ENCODE data around the gene CNTN5.

The CNTN5 gene

GRCh38 chr11:99160447-99160846, 139.7 kb downstream of the CNTN5 start:
- DNase-seq (ENCODE audit: extremely low spot score, insufficient read length, low read depth) (no peak), FAIRE-seq (no peak)

GRCh38 chr11:99162819-99163218, 142.1 kb downstream of the CNTN5 start:
- FAIRE-seq, result no peak
- DNase-seq (ENCODE audit: extremely low spot score, insufficient read length, low read depth), result no peak

GRCh38 chr11:99170591-99170990, 149.8 kb downstream of the CNTN5 start:
- no peak for FAIRE-seq
- no peak for DNase-seq (ENCODE audit: extremely low spot score, insufficient read length, low read depth)

- no peak for FAIRE-seq
- DNase-seq (ENCODE audit: extremely low spot score, insufficient read length, low read depth), result no peak
These were observed 150.6 kb downstream of the CNTN5 start for GRCh38 chr11:99171330-99171729.

- FAIRE-seq, result no peak
- no peak for DNase-seq (ENCODE audit: extremely low spot score, insufficient read length, low read depth)
These were observed 155.7 kb downstream of the CNTN5 start for GRCh38 chr11:99176430-99176829.

GRCh38 chr11:99177446-99177845, 156.7 kb downstream of the CNTN5 start:
- no peak for DNase-seq (ENCODE audit: extremely low spot score, insufficient read length, low read depth)
- FAIRE-seq, result no peak

- DNase-seq (ENCODE audit: extremely low spot score, insufficient read length, low read depth) (no peak), FAIRE-seq (no peak)
These were observed 163.4 kb downstream of the CNTN5 start for GRCh38 chr11:99184146-99184545.

GRCh38 chr11:99188221-99188620, 167.5 kb downstream of the CNTN5 start:
- DNase-seq (ENCODE audit: extremely low spot score, insufficient read length, low read depth) (no peak), FAIRE-seq (no peak)

GRCh38 chr11:99192716-99193115, 172.0 kb downstream of the CNTN5 start:
- no peak for FAIRE-seq
- DNase-seq (ENCODE audit: extremely low spot score, insufficient read length, low read depth), result no peak

GRCh38 chr11:99197477-99197876, 176.7 kb downstream of the CNTN5 start:
- DNase-seq (ENCODE audit: extremely low spot score, insufficient read length, low read depth), result no peak
- no peak for FAIRE-seq

- FAIRE-seq, result no peak
- no peak for DNase-seq (ENCODE audit: extremely low spot score, insufficient read length, low read depth)
These were observed 177.5 kb downstream of the CNTN5 start for GRCh38 chr11:99198215-99198614.

GRCh38 chr11:99199341-99199740, 178.6 kb downstream of the CNTN5 start:
- DNase-seq (ENCODE audit: extremely low spot score, insufficient read length, low read depth), result no peak
- FAIRE-seq, result no peak

- FAIRE-seq (no peak), DNase-seq (ENCODE audit: extremely low spot score, insufficient read length, low read depth) (no peak)
These were observed 180.0 kb downstream of the CNTN5 start for GRCh38 chr11:99200720-99201119.

- no peak for DNase-seq (ENCODE audit: extremely low spot score, insufficient read length, low read depth)
- FAIRE-seq, result no peak
These were observed 188.1 kb downstream of the CNTN5 start for GRCh38 chr11:99208813-99209212.

- FAIRE-seq (no peak), DNase-seq (ENCODE audit: extremely low spot score, insufficient read length, low read depth) (no peak)
These were observed 208.8 kb downstream of the CNTN5 start for GRCh38 chr11:99229544-99229943.

- no peak for DNase-seq (ENCODE audit: extremely low spot score, insufficient read length, low read depth)
- no peak for FAIRE-seq
These were observed 213.8 kb downstream of the CNTN5 start for GRCh38 chr11:99234534-99234933.

GRCh38 chr11:99238401-99238800, 217.7 kb downstream of the CNTN5 start:
- no peak for DNase-seq (ENCODE audit: extremely low spot score, insufficient read length, low read depth)
- no peak for FAIRE-seq

GRCh38 chr11:99240192-99241030, 219.7 kb downstream of the CNTN5 start:
- no peak for DNase-seq (ENCODE audit: extremely low spot score, insufficient read length, low read depth)
- no peak for FAIRE-seq

GRCh38 chr11:99241066-99241465, 220.3 kb downstream of the CNTN5 start:
- no peak for FAIRE-seq
- DNase-seq (ENCODE audit: extremely low spot score, insufficient read length, low read depth), result no peak

- no peak for DNase-seq (ENCODE audit: extremely low spot score, insufficient read length, low read depth)
- no peak for FAIRE-seq
These were observed 223.9 kb downstream of the CNTN5 start for GRCh38 chr11:99244613-99245012.

GRCh38 chr11:99246199-99246598, 225.4 kb downstream of the CNTN5 start:
- no peak for FAIRE-seq

GRCh38 chr11:99256614-99257013, 235.9 kb downstream of the CNTN5 start:
- FAIRE-seq, result no peak

More at GRCh38 chr11:99246199-99246598, 225.4 kb downstream of the CNTN5 start:
- DNase-seq (ENCODE audit: extremely low spot score, insufficient read length, low read depth), result no peak

More at GRCh38 chr11:99256614-99257013, 235.9 kb downstream of the CNTN5 start:
- DNase-seq (ENCODE audit: extremely low spot score, insufficient read length, low read depth), result no peak
